ENCODE data around the gene FKBP7.
"Not testable (repeated sequence)": the region's sequence is repeated elsewhere in the genome, so short reads cannot be mapped to it uniquely, and the experiment has no call there.

The FKBP7 gene

GRCh38 chr2:178471313-178471712, 7.1 kb downstream of the FKBP7 start:
- not testable (repeated sequence) for H3K27me3 ChIP-seq (ENCODE audit: control insufficient read depth, insufficient read depth, low read length); H3K9ac ChIP-seq (ENCODE audit: low read length); H3K4me1 ChIP-seq (ENCODE audit: control insufficient read depth, low read depth, low read length); H3K9me3 ChIP-seq (ENCODE audit: control insufficient read depth, low read depth, low read length); H3K36me3 ChIP-seq (ENCODE audit: control insufficient read depth, low read depth, low read length); H3K27ac ChIP-seq (ENCODE audit: low read length); H3K4me3 ChIP-seq (ENCODE audit: low read length)

GRCh38 chr2:178469219-178469849, 9.1 kb downstream of the FKBP7 start:
- peaks cover 2% of the 10 kb centered on the region for H3K36me3 ChIP-seq (ENCODE audit: control insufficient read depth, low read depth, low read length)
- no peaks in the 10 kb centered on the region for H3K4me1 ChIP-seq (ENCODE audit: control insufficient read depth, low read depth, low read length)
- no peak overlapping the region for H3K9ac ChIP-seq (ENCODE audit: low read length)

GRCh38 chr2:178457390-178457886, 21.0 kb downstream of the FKBP7 start:
- Histone ChIP-seq H3K4me3 (ENCODE audit: low read length) (no peak overlapping the region), H3K27me3 (ENCODE audit: control insufficient read depth, insufficient read depth, low read length) (no peaks in the 10 kb centered on the region), H3K4me1 (ENCODE audit: control insufficient read depth, low read depth, low read length) (no peaks in the 10 kb centered on the region), H3K9me3 (ENCODE audit: control insufficient read depth, low read depth, low read length) (no peaks in the 10 kb centered on the region), H3K36me3 (ENCODE audit: control insufficient read depth, low read depth, low read length) (no peaks in the 10 kb centered on the region), H3K9ac (ENCODE audit: low read length) (no peak overlapping the region), H3K27ac (ENCODE audit: low read length) (no peak overlapping the region)

More at GRCh38 chr2:178469219-178469849, 9.1 kb downstream of the FKBP7 start:
- Histone ChIP-seq H3K27ac (ENCODE audit: low read length) (no peak overlapping the region), H3K27me3 (ENCODE audit: control insufficient read depth, insufficient read depth, low read length) (no peaks in the 10 kb centered on the region), H3K9me3 (ENCODE audit: control insufficient read depth, low read depth, low read length) (no peaks in the 10 kb centered on the region), H3K4me3 (ENCODE audit: low read length) (no peak overlapping the region)

- H3K9ac ChIP-seq (ENCODE audit: low read length), result no peak overlapping the region
- peaks cover 6% of the 10 kb centered on the region for H3K4me1 ChIP-seq (ENCODE audit: control insufficient read depth, low read depth, low read length)
Measured at GRCh38 chr2:178455947-178456346, 22.5 kb downstream of the FKBP7 start.

GRCh38 chr2:178452870-178453269, 25.5 kb downstream of the FKBP7 start:
- Histone ChIP-seq H3K4me3 (ENCODE audit: low read length) (no peak overlapping the region), H3K27ac (ENCODE audit: low read length) (no peak overlapping the region), H3K27me3 (ENCODE audit: control insufficient read depth, insufficient read depth, low read length) (no peaks in the 10 kb centered on the region), H3K9me3 (ENCODE audit: control insufficient read depth, low read depth, low read length) (no peaks in the 10 kb centered on the region), H3K4me1 (ENCODE audit: control insufficient read depth, low read depth, low read length) (peaks cover 13% of the 10 kb centered on the region), H3K9ac (ENCODE audit: low read length) (no peak overlapping the region), H3K36me3 (ENCODE audit: control insufficient read depth, low read depth, low read length) (peaks cover 9% of the 10 kb centered on the region)

More at GRCh38 chr2:178455947-178456346, 22.5 kb downstream of the FKBP7 start:
- Histone ChIP-seq H3K4me3 (ENCODE audit: low read length) (no peak overlapping the region), H3K36me3 (ENCODE audit: control insufficient read depth, low read depth, low read length) (no peaks in the 10 kb centered on the region), H3K27me3 (ENCODE audit: control insufficient read depth, insufficient read depth, low read length) (no peaks in the 10 kb centered on the region), H3K27ac (ENCODE audit: low read length) (no peak overlapping the region), H3K9me3 (ENCODE audit: control insufficient read depth, low read depth, low read length) (no peaks in the 10 kb centered on the region)

- H3K27ac ChIP-seq (ENCODE audit: low read length), result no peak overlapping the region
- H3K4me3 ChIP-seq (ENCODE audit: low read length), result no peak overlapping the region
- H3K9me3 ChIP-seq (ENCODE audit: control insufficient read depth, low read depth, low read length), result no peaks in the 10 kb centered on the region
- no peak overlapping the region for H3K9ac ChIP-seq (ENCODE audit: low read length)
- H3K4me1 ChIP-seq (ENCODE audit: control insufficient read depth, low read depth, low read length), result peaks cover 13% of the 10 kb centered on the region
- no peaks in the 10 kb centered on the region for H3K27me3 ChIP-seq (ENCODE audit: control insufficient read depth, insufficient read depth, low read length)
- H3K36me3 ChIP-seq (ENCODE audit: control insufficient read depth, low read depth, low read length), result peaks cover 13% of the 10 kb centered on the region
Measured at GRCh38 chr2:178452334-178452733, 26.1 kb downstream of the FKBP7 start.

- H3K4me1 ChIP-seq (ENCODE audit: control insufficient read depth, low read depth, low read length), result peaks cover 13% of the 10 kb centered on the region
- peak within 1 kb of the TSS; percentile 79 for H3K4me3 ChIP-seq (ENCODE audit: low read length)
- peaks cover 22% of the 10 kb centered on the region for H3K36me3 ChIP-seq (ENCODE audit: control insufficient read depth, low read depth, low read length)
- peak within 1 kb of the TSS; percentile 97 for H3K9ac ChIP-seq (ENCODE audit: low read length)
- peak within 1 kb of the TSS; percentile 93 for H3K27ac ChIP-seq (ENCODE audit: low read length)
- no peaks in the 10 kb centered on the region for H3K27me3 ChIP-seq (ENCODE audit: control insufficient read depth, insufficient read depth, low read length)
- H3K9me3 ChIP-seq (ENCODE audit: control insufficient read depth, low read depth, low read length), result no peaks in the 10 kb centered on the region
Measured at GRCh38 chr2:178450774-178451525, 27.4 kb downstream of the FKBP7 start, which contains the start of the genes PJVK and PRKRA. Gene PJVK (plus strand): TSS chr2:178451378. CDS start chr2:178453410, 2,032 bp downstream. Gene PRKRA (minus strand): TSS chr2:178451175. CDS start chr2:178451030, 145 bp downstream.

- no peaks in the 10 kb centered on the region for H3K9me3 ChIP-seq (ENCODE audit: control insufficient read depth, low read depth, low read length)
- H3K9ac ChIP-seq (ENCODE audit: low read length), result peak overlapping the region; percentile 97
- H3K4me3 ChIP-seq (ENCODE audit: low read length), result peak overlapping the region; percentile 79
- no peaks in the 10 kb centered on the region for H3K27me3 ChIP-seq (ENCODE audit: control insufficient read depth, insufficient read depth, low read length)
- peaks cover 13% of the 10 kb centered on the region for H3K4me1 ChIP-seq (ENCODE audit: control insufficient read depth, low read depth, low read length)
- peaks cover 27% of the 10 kb centered on the region for H3K36me3 ChIP-seq (ENCODE audit: control insufficient read depth, low read depth, low read length)
- no peak overlapping the region for H3K27ac ChIP-seq (ENCODE audit: low read length)
Measured at GRCh38 chr2:178450524-178450773, 28.0 kb downstream of the FKBP7 start.

GRCh38 chr2:178449700-178450523, 28.5 kb downstream of the FKBP7 start:
- Histone ChIP-seq H3K27me3 (ENCODE audit: control insufficient read depth, insufficient read depth, low read length) (no peaks in the 10 kb centered on the region), H3K9ac (ENCODE audit: low read length) (peak overlapping the region; percentile 97), H3K27ac (ENCODE audit: low read length) (no peak overlapping the region), H3K9me3 (ENCODE audit: control insufficient read depth, low read depth, low read length) (no peaks in the 10 kb centered on the region), H3K4me3 (ENCODE audit: low read length) (peak overlapping the region; percentile 79), H3K36me3 (ENCODE audit: control insufficient read depth, low read depth, low read length) (peaks cover 32% of the 10 kb centered on the region), H3K4me1 (ENCODE audit: control insufficient read depth, low read depth, low read length) (peaks cover 13% of the 10 kb centered on the region)

- Histone ChIP-seq H3K4me3 (ENCODE audit: low read length) (peak overlapping the region; percentile 79), H3K27ac (ENCODE audit: low read length) (no peak overlapping the region)
Measured at GRCh38 chr2:178448968-178449661, 29.3 kb downstream of the FKBP7 start.

GRCh38 chr2:178441426-178441825, 37.0 kb downstream of the FKBP7 start:
- Histone ChIP-seq H3K9ac (ENCODE audit: low read length) (no peak overlapping the region), H3K27me3 (ENCODE audit: control insufficient read depth, insufficient read depth, low read length) (no peaks in the 10 kb centered on the region), H3K36me3 (ENCODE audit: control insufficient read depth, low read depth, low read length) (peaks cover 92% of the 10 kb centered on the region), H3K4me1 (ENCODE audit: control insufficient read depth, low read depth, low read length) (no peaks in the 10 kb centered on the region), H3K4me3 (ENCODE audit: low read length) (no peak overlapping the region), H3K9me3 (ENCODE audit: control insufficient read depth, low read depth, low read length) (no peaks in the 10 kb centered on the region), H3K27ac (ENCODE audit: low read length) (no peak overlapping the region)

More at GRCh38 chr2:178448968-178449661, 29.3 kb downstream of the FKBP7 start:
- no peaks in the 10 kb centered on the region for H3K27me3 ChIP-seq (ENCODE audit: control insufficient read depth, insufficient read depth, low read length)
- H3K36me3 ChIP-seq (ENCODE audit: control insufficient read depth, low read depth, low read length), result peaks cover 40% of the 10 kb centered on the region
- peaks cover 13% of the 10 kb centered on the region for H3K4me1 ChIP-seq (ENCODE audit: control insufficient read depth, low read depth, low read length)
- H3K9me3 ChIP-seq (ENCODE audit: control insufficient read depth, low read depth, low read length), result no peaks in the 10 kb centered on the region
- peak overlapping the region; percentile 97 for H3K9ac ChIP-seq (ENCODE audit: low read length)

All from iPS-18a (cell line).